PC-3 (cell line): ENCODE data around the gene MGA. TPM values are rescaled to one million over a fixed set of nuclear protein-coding genes. Genes with fewer than 3 reads are reported as not detected.

Experiments used
- ATAC-seq: fragments of 200-7000 bp; cut with Tn5 transposase; 2 replicates; pipeline ENCODE4 v1.9.1; 2020; ENCODE audit warnings: mild to moderate bottlenecking, moderate library complexity
- BruUV-seq: library from RNA; stranded (reverse); fragments of 400-500 nt; replicated peaks from 2 replicates; lab custom pipeline; 2021; lab: Mats Ljungman, UMichigan
- CTCF ChIA-PET: fragments of 300-600 bp; sonication (Branson Sonifier 250); formaldehyde crosslinking; loops from one replicate; lab custom pipeline; 2022; ENCODE audit warnings: antibody characterized with exemption; lab: Charles Lee
- POLR2A ChIA-PET: fragments of 300-600 bp; sonication (Branson Sonifier 250); formaldehyde crosslinking; loops from one replicate; lab custom pipeline; 2022; ENCODE audit warnings: antibody characterized with exemption; ENCODE audit not compliant: unreplicated experiment; lab: Charles Lee
- DNase-seq: peaks from one replicate; pipeline ENCODE4 v3.0.0-alpha.2; 2015
- H2AFZ ChIP-seq: fragments of 300-600 bp; sonication (generic); 2 replicates; pipeline ENCODE4 v1.6.0; 2016; ENCODE audit warnings: antibody characterized with exemption, low read length
- H3F3A ChIP-seq: fragments of 300-600 bp; sonication (generic); one replicate; pipeline ENCODE4 v1.6.0; 2017; ENCODE audit warnings: antibody characterized with exemption, low read length, control low read depth, mild to moderate bottlenecking; ENCODE audit not compliant: unreplicated experiment
- H3K27ac ChIP-seq: fragments of 300-600 bp; sonication (generic); 2 replicates; pipeline ENCODE4 v1.5.1; 2016; ENCODE audit warnings: mild to moderate bottlenecking, low read length
- H3K27me3 ChIP-seq: fragments of 300-600 bp; sonication (generic); 2 replicates; pipeline ENCODE4 v1.6.1; 2016; ENCODE audit warnings: low read length, mixed read lengths
- H3K36me3 ChIP-seq: fragments of 300-600 bp; sonication (generic); 2 replicates; pipeline ENCODE4 v1.6.1; 2016; ENCODE audit warnings: low read depth, mixed run types, low read length, mixed read lengths
- H3K4me1 ChIP-seq: fragments of 300-600 bp; sonication (generic); 2 replicates; pipeline ENCODE4 v1.5.1; 2016; ENCODE audit warnings: low read length; ENCODE audit not compliant: insufficient read depth
- H3K4me2 ChIP-seq: fragments of 300-600 bp; sonication (generic); 2 replicates; pipeline ENCODE4 v1.6.0; 2016; ENCODE audit warnings: low read length
- H3K4me3 ChIP-seq: fragments of 300-600 bp; sonication (generic); 2 replicates; pipeline ENCODE4 v1.5.1; 2016; ENCODE audit warnings: mild to moderate bottlenecking, low read length, mixed read lengths
- H3K79me2 ChIP-seq: fragments of 300-600 bp; sonication (generic); 2 replicates; pipeline ENCODE4 v1.6.1; 2017; ENCODE audit warnings: low read length, mixed read lengths
- H3K9ac ChIP-seq: fragments of 300-600 bp; sonication (generic); 2 replicates; pipeline ENCODE4 v1.6.0; 2016; ENCODE audit warnings: mild to moderate bottlenecking, low read length
- H3K9me2 ChIP-seq: fragments of 300-600 bp; sonication (generic); replicated peaks from 2 replicates; pipeline ENCODE4 v1.6.1; 2016; ENCODE audit warnings: mixed run types, low read length, mixed read lengths
- H3K9me3 ChIP-seq: fragments of 300-600 bp; sonication (generic); 2 replicates; pipeline ENCODE4 v1.6.1; 2016; ENCODE audit warnings: low read length, mixed read lengths
- H4K20me1 ChIP-seq: fragments of 300-600 bp; sonication (generic); 2 replicates; pipeline ENCODE4 v1.6.1; 2016; ENCODE audit warnings: low read length, mixed read lengths
- CTCF ChIP-seq: fragments of 300-600 bp; sonication (generic); conservative IDR thresholded peaks from 2 replicates; pipeline ENCODE4 v1.5.1; 2017; ENCODE audit warnings: antibody characterized with exemption, low read depth, mild to moderate bottlenecking, low read length
- EZH2 ChIP-seq: fragments of 300-600 bp; sonication (generic); IDR thresholded peaks from one replicate; pipeline ENCODE4 v1.6.1; 2017; ENCODE audit warnings: antibody characterized with exemption, mild to moderate bottlenecking, low read length; ENCODE audit not compliant: unreplicated experiment
- EZH2phosphoT487 ChIP-seq: fragments of 300-600 bp; sonication (generic); IDR thresholded peaks from 2 replicates; pipeline ENCODE4 v1.6.1; 2018; ENCODE audit warnings: mild to moderate bottlenecking, antibody characterized with exemption, low read length, borderline replicate concordance
- intact Hi-C: fragments of 100-400 bp; cut with micrococcal nuclease; formaldehyde crosslinking; loops from 2 replicates; pipeline ENCODE4 v1.9.0; 2023
- total RNA-seq: library from RNA; depleted of rRNA; stranded (reverse); fragments of >200 nt; gene quantifications from 2 replicates; pipeline ENCODE4 v1.2.3, GENCODE V29; 2014

MGA gene
- total RNA-seq, 1 experiment from 2014 or later = 21.2 TPM

- Histone ChIP-seq H3K36me3 (peaks cover 16% of the 10 kb centered on the region), H3K27ac (no peak overlapping the region), H3K9me2 (no peaks in the 10 kb centered on the region), H3K4me3 (no peak overlapping the region), H3K9me3 (0 out of 2 replicates have a peak, but pooled peaks cover 6% of the 10 kb centered on the region), H3K4me1 (no peaks in the 10 kb centered on the region), H3F3A (no peaks in the 10 kb centered on the region), H3K4me2 (no peak overlapping the region), H2AFZ (no peak overlapping the region), H3K27me3 (no peaks in the 10 kb centered on the region), H3K9ac (no peak overlapping the region), H3K79me2 (peaks cover 98% of the 10 kb centered on the region), H4K20me1 (no peaks in the 10 kb centered on the region)
- ChIA-PET CTCF (no interaction called here), POLR2A (interaction anchor here (0.7 kb wide), 1 partner anchor 128 kb away, joined by 5 read pairs; no protein-coding TSS in a partner anchor)
- intact Hi-C loops = no loop called here
- TF ChIP-seq EZH2 (no peak), CTCF (no peak), EZH2phosphoT487 (no peak)
- no peak for ATAC-seq
- no TSS peak for BruUV-seq
- DNase-seq = no peak
Measured at GRCh38 chr15:41675337-41675736, 15.1 kb downstream of the MGA start.

GRCh38 chr15:41678742-41679141 lies 18.5 kb downstream of the MGA start:
- H3K9ac ChIP-seq = no peak overlapping the region
- no peak overlapping the region for H3K4me2 ChIP-seq
- no peaks in the 10 kb centered on the region for H3K27me3 ChIP-seq
- TF ChIP-seq EZH2 (no peak), CTCF (no peak), EZH2phosphoT487 (no peak)
- H3K4me3 ChIP-seq = no peak overlapping the region
- 0 out of 2 replicates have a peak, but pooled peaks cover 6% of the 10 kb centered on the region for H3K9me3 ChIP-seq
- intact Hi-C loops = no loop called here
- CTCF ChIA-PET = no interaction called here
- H3K27ac ChIP-seq = no peak overlapping the region
- no peak overlapping the region for H2AFZ ChIP-seq
- POLR2A ChIA-PET = no interaction called here
- H3K4me1 ChIP-seq = no peaks in the 10 kb centered on the region
- H4K20me1 ChIP-seq = peaks cover 4% of the 10 kb centered on the region; the same call in 1 of the 2 replicates
- no peaks in the 10 kb centered on the region for H3F3A ChIP-seq
- peaks cover 96% of the 10 kb centered on the region for H3K79me2 ChIP-seq
- BruUV-seq = no TSS peak
- peaks cover 20% of the 10 kb centered on the region for H3K36me3 ChIP-seq
- no peaks in the 10 kb centered on the region for H3K9me2 ChIP-seq
- ATAC-seq (no peak), DNase-seq (no peak)

DNA sequence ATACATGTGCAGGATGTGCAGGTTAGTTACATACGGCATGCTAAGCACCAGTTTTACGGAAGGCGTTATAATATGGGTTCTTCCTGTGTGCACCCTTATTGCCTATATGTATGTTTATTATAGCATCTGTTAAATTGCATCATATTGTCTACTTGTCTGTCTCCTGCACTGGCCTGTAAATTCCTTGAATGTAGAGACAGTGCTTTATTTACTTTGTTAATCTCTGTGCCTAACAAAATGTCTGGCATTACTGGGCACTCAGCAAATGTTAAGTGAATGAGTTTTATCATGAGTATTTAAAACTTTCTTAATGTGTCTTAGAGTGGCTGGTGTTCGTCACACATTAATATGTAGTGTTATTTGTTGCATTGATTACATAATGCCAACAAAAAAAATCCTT lies 23.8 kb downstream of the MGA start:
- H3K36me3 ChIP-seq = peaks cover 17% of the 10 kb centered on the region
- CTCF ChIA-PET = no interaction called here
- BruUV-seq = no TSS peak
- no peaks in the 10 kb centered on the region for H3K4me1 ChIP-seq
- no peak overlapping the region for H3K9ac ChIP-seq
- no peaks in the 10 kb centered on the region for H3K27me3 ChIP-seq
- no peaks in the 10 kb centered on the region for H3K9me2 ChIP-seq
- no peaks in the 10 kb centered on the region for H3F3A ChIP-seq
- DNase-seq (no peak), ATAC-seq (peak; percentile 54; the same call in 1 of the 2 replicates)
- peaks cover 4% of the 10 kb centered on the region; the same call in 1 of the 2 replicates for H4K20me1 ChIP-seq
- no peak overlapping the region for H3K4me3 ChIP-seq
- peaks cover 97% of the 10 kb centered on the region for H3K79me2 ChIP-seq
- TF ChIP-seq EZH2 = no peak
- TF ChIP-seq CTCF = no peak
- TF ChIP-seq EZH2phosphoT487 = no peak
- H3K9me3 ChIP-seq = 0 out of 2 replicates have a peak, but pooled peaks cover 6% of the 10 kb centered on the region
- POLR2A ChIA-PET = no interaction called here
- H2AFZ ChIP-seq = no peak overlapping the region
- intact Hi-C loops = no loop called here
- H3K4me2 ChIP-seq = no peak overlapping the region
- H3K27ac ChIP-seq = no peak overlapping the region
